HG03060 (cell line): ENCODE measurements around the gene S1PR2.
"Not testable (repeated sequence)": the region's sequence is repeated elsewhere in the genome, so short reads cannot be mapped to it uniquely, and the experiment has no call there.

Experiments used
- ATAC-seq: cut with Tn5 transposase; IDR thresholded peaks from one replicate; pipeline ENCODE4 v1.9.1; 2021; ENCODE audit warnings: low read depth, moderate number of reproducible peaks; ENCODE audit not compliant: unreplicated experiment

Gene S1PR2

GRCh38 chr19:10255358-10255757, 24.2 kb upstream of the S1PR2 start:
- ATAC-seq, result no peak

GRCh38 chr19:10254244-10254643, 23.1 kb upstream of the S1PR2 start:
- no peak for ATAC-seq

- ATAC-seq, result no peak
Measured at GRCh38 chr19:10252707-10253106, 21.6 kb upstream of the S1PR2 start.

GRCh38 chr19:10251792-10252694, 20.9 kb upstream of the S1PR2 start, which contains the start of gene MRPL4:
Gene MRPL4, plus strand, starts transcription at chr19:10252214. Its CDS starts 40 bp downstream, at chr19:10252254.
- ATAC-seq, result peak; percentile 72

- ATAC-seq, result no peak
Measured at GRCh38 chr19:10246511-10246910, 15.4 kb upstream of the S1PR2 start.

GRCh38 chr19:10245189-10245939, 14.2 kb upstream of the S1PR2 start:
- ATAC-seq, result no peak

- ATAC-seq, result no peak
Measured at GRCh38 chr19:10243606-10244005, 12.5 kb upstream of the S1PR2 start.

GRCh38 chr19:10241826-10242449, 10.8 kb upstream of the S1PR2 start:
- not testable (repeated sequence) for ATAC-seq

- ATAC-seq, result no peak
Measured at GRCh38 chr19:10238172-10238783, 7.1 kb upstream of the S1PR2 start.

- no peak for ATAC-seq
Measured at GRCh38 chr19:10237702-10238101, 6.6 kb upstream of the S1PR2 start.

- not testable (repeated sequence) for ATAC-seq
Measured at GRCh38 chr19:10235409-10235808, 4.3 kb upstream of the S1PR2 start.

GRCh38 chr19:10235003-10235402, 3.9 kb upstream of the S1PR2 start:
- no peak for ATAC-seq

GRCh38 chr19:10233946-10234345, 2.8 kb upstream of the S1PR2 start:
- ATAC-seq, result no peak

GRCh38 chr19:10231612-10232228, 589 bp upstream of the S1PR2 start:
- ATAC-seq, result no peak

GRCh38 chr19:10230173-10230860, 814 bp downstream of the S1PR2 start:
- no peak for ATAC-seq

- no peak for ATAC-seq
Measured at GRCh38 chr19:10228920-10229319, 2.2 kb downstream of the S1PR2 start.

GRCh38 chr19:10228393-10228792, 2.7 kb downstream of the S1PR2 start:
- no peak for ATAC-seq

GRCh38 chr19:10227026-10227971, 3.8 kb downstream of the S1PR2 start:
- ATAC-seq, result no peak
